HG02973 (cell line): ENCODE data around the gene SLC25A12.
"Not testable (repeated sequence)": the region's sequence is repeated elsewhere in the genome, so short reads cannot be mapped to it uniquely, and the experiment has no call there.

Experiments used
- ATAC-seq: cut with Tn5 transposase; IDR thresholded peaks from one replicate; pipeline ENCODE4 v1.9.1; 2021; ENCODE audit warnings: moderate library complexity; ENCODE audit not compliant: unreplicated experiment

Gene SLC25A12

GRCh38 chr2:171792886-171793580, 101.0 kb downstream of the SLC25A12 start:
- ATAC-seq = no peak

- no peak for ATAC-seq
These were observed 101.9 kb downstream of the SLC25A12 start for GRCh38 chr2:171792157-171792556.

- ATAC-seq = no peak
These were observed 102.7 kb downstream of the SLC25A12 start for GRCh38 chr2:171791361-171791760.

- ATAC-seq = no peak
These were observed 104.1 kb downstream of the SLC25A12 start for GRCh38 chr2:171789956-171790355.

- no peak for ATAC-seq
These were observed 105.6 kb downstream of the SLC25A12 start for GRCh38 chr2:171788316-171788993.

- no peak for ATAC-seq
These were observed 106.5 kb downstream of the SLC25A12 start for GRCh38 chr2:171787333-171788072.

GRCh38 chr2:171785450-171785849, 108.6 kb downstream of the SLC25A12 start:
- no peak for ATAC-seq

GRCh38 chr2:171778515-171778914, 115.5 kb downstream of the SLC25A12 start:
- ATAC-seq = no peak

GRCh38 chr2:171774581-171774980, 119.5 kb downstream of the SLC25A12 start:
- ATAC-seq = not testable (repeated sequence)

GRCh38 chr2:171772373-171772772, 121.7 kb downstream of the SLC25A12 start:
- no peak for ATAC-seq

- no peak for ATAC-seq
These were observed 122.6 kb downstream of the SLC25A12 start for GRCh38 chr2:171771463-171771862.

GRCh38 chr2:171763602-171764001, 130.4 kb downstream of the SLC25A12 start:
- no peak for ATAC-seq

- no peak for ATAC-seq
These were observed 131.0 kb downstream of the SLC25A12 start for GRCh38 chr2:171762879-171763573.

GRCh38 chr2:171761176-171761575, 132.9 kb downstream of the SLC25A12 start:
- ATAC-seq = not testable (repeated sequence)

- ATAC-seq = not testable (repeated sequence)
These were observed 135.3 kb downstream of the SLC25A12 start for GRCh38 chr2:171758762-171759161.

GRCh38 chr2:171754254-171754939, 139.6 kb downstream of the SLC25A12 start:
- no peak for ATAC-seq

GRCh38 chr2:171747371-171747770, 146.7 kb downstream of the SLC25A12 start:
- ATAC-seq = no peak

GRCh38 chr2:171745806-171746205, 148.2 kb downstream of the SLC25A12 start:
- ATAC-seq = no peak

- ATAC-seq = no peak
These were observed 148.9 kb downstream of the SLC25A12 start for GRCh38 chr2:171745141-171745540.

GRCh38 chr2:171742760-171743159, 151.3 kb downstream of the SLC25A12 start:
- no peak for ATAC-seq

GRCh38 chr2:171741189-171741588, 152.9 kb downstream of the SLC25A12 start:
- no peak for ATAC-seq
